SK-N-SH (cell line): Measurements from ENCODE around the gene SPDEF.

Experiments
- EP300 ChIP-seq, 2 experiments: IDR thresholded peaks; 2 replicates each; pipeline versions ENCODE4 v1.4.0 to v1.6.1; 2012; ENCODE audit warnings: borderline replicate concordance in 1 of 2, low read depth in 1 of 2, low read length in 1 of 2
- MXI1 ChIP-seq: IDR thresholded peaks from 2 replicates; pipeline ENCODE4 v1.6.1; 2012; ENCODE audit warnings: mild to moderate bottlenecking, low read depth, low read length, improper control_type of control experiment
- NRF1 ChIP-seq: IDR thresholded peaks from 2 replicates; pipeline ENCODE4 v1.6.1; 2012; ENCODE audit warnings: low read depth, mild to moderate bottlenecking, low read length
- POLR2AphosphoS5 ChIP-seq: IDR thresholded peaks from 2 replicates; pipeline ENCODE4 v1.6.1; 2012; ENCODE audit warnings: low read depth, low read length
- RAD21 ChIP-seq: IDR thresholded peaks from 2 replicates; pipeline ENCODE4 v1.6.1; 2012; ENCODE audit warnings: mild to moderate bottlenecking, low read length
- RCOR1 ChIP-seq: fragments of 150-350 bp; IDR thresholded peaks from 2 replicates; pipeline ENCODE4 v1.6.1; 2017; ENCODE audit warnings: antibody characterized with exemption, low read length
- TAF1 ChIP-seq: IDR thresholded peaks from 2 replicates; pipeline ENCODE4 v1.6.1; 2012; ENCODE audit warnings: low read depth, mild to moderate bottlenecking, low read length, moderate library complexity, borderline replicate concordance
- TEAD4 ChIP-seq: IDR thresholded peaks from 2 replicates; pipeline ENCODE4 v1.4.0; 2012; ENCODE audit warnings: mild to moderate bottlenecking, borderline replicate concordance; ENCODE audit not compliant: insufficient read depth
- USF2 ChIP-seq: fragments of 150-350 bp; IDR thresholded peaks from 2 replicates; pipeline ENCODE4 v1.6.1; 2017; ENCODE audit warnings: antibody characterized with exemption, low read length, low read depth, borderline replicate concordance
- TF ChIP-seq, protein P1 (sequence below): fragments of 200-600 bp; sonication (generic); IDR thresholded peaks from 2 replicates; pipeline ENCODE4 v1.6.1; 2017; ENCODE audit warnings: antibody characterized with exemption, mild to moderate bottlenecking, moderate library complexity
- TF ChIP-seq, protein P2 (sequence below): IDR thresholded peaks from 2 replicates; pipeline ENCODE4 v1.4.0; 2012; ENCODE audit warnings: low read depth
- TF ChIP-seq, protein P3 (sequence below): IDR thresholded peaks from 2 replicates; pipeline ENCODE4 v1.4.0; 2012; ENCODE audit warnings: low read depth, borderline replicate concordance

GRCh38 chr6:34569361-34569973, 13.3 kb upstream of the SPDEF start:
- TF ChIP-seq, protein P1, sequence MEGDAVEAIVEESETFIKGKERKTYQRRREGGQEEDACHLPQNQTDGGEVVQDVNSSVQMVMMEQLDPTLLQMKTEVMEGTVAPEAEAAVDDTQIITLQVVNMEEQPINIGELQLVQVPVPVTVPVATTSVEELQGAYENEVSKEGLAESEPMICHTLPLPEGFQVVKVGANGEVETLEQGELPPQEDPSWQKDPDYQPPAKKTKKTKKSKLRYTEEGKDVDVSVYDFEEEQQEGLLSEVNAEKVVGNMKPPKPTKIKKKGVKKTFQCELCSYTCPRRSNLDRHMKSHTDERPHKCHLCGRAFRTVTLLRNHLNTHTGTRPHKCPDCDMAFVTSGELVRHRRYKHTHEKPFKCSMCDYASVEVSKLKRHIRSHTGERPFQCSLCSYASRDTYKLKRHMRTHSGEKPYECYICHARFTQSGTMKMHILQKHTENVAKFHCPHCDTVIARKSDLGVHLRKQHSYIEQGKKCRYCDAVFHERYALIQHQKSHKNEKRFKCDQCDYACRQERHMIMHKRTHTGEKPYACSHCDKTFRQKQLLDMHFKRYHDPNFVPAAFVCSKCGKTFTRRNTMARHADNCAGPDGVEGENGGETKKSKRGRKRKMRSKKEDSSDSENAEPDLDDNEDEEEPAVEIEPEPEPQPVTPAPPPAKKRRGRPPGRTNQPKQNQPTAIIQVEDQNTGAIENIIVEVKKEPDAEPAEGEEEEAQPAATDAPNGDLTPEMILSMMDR, result no peak
- TF ChIP-seq USF2 (no peak), EP300 (IDR thresholded peaks at IDR 0.05; ENCODE audit: borderline replicate concordance in 1 of 2, low read depth in 1 of 2, low read length in 1 of 2) (no peak), MXI1 (no peak), POLR2AphosphoS5 (no peak), TAF1 (no peak), NRF1 (no peak), RAD21 (no peak), RCOR1 (no peak), TEAD4 (no peak)
- TF ChIP-seq, protein P2, sequence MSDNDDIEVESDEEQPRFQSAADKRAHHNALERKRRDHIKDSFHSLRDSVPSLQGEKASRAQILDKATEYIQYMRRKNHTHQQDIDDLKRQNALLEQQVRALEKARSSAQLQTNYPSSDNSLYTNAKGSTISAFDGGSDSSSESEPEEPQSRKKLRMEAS, result no peak
- TF ChIP-seq, protein P3, sequence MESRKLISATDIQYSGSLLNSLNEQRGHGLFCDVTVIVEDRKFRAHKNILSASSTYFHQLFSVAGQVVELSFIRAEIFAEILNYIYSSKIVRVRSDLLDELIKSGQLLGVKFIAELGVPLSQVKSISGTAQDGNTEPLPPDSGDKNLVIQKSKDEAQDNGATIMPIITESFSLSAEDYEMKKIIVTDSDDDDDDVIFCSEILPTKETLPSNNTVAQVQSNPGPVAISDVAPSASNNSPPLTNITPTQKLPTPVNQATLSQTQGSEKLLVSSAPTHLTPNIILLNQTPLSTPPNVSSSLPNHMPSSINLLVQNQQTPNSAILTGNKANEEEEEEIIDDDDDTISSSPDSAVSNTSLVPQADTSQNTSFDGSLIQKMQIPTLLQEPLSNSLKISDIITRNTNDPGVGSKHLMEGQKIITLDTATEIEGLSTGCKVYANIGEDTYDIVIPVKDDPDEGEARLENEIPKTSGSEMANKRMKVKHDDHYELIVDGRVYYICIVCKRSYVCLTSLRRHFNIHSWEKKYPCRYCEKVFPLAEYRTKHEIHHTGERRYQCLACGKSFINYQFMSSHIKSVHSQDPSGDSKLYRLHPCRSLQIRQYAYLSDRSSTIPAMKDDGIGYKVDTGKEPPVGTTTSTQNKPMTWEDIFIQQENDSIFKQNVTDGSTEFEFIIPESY, result no peak
